ENCODE measurements around the gene ALG11. TPM values are rescaled to one million over a fixed set of nuclear protein-coding genes. Genes with fewer than 3 reads are reported as not detected.

The ALG11 gene
- total RNA-seq, 1 experiment from 2014 or later, result 18.4 TPM

DNA sequence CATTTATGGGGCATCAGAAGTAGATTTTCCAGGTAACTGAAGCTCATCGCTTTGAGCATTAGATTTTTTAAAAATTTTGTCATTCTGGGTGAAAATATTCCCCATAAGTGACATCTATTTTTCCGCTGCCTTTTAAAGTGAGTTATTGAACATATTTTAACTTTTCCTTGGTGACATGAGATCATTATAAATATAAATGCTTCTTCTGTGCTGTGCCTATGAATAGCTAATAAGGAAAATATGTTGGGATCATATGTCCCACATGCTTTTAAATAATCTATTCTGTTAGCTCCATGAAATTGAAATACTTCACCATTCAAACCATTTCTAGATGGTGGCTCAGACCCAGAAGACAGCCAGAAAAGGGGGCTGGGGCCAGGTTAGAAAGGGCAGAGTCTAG, 15.0 kb upstream of the ALG11 start:
- DNase-seq (ENCODE audit: low read depth), result no peak

DNA sequence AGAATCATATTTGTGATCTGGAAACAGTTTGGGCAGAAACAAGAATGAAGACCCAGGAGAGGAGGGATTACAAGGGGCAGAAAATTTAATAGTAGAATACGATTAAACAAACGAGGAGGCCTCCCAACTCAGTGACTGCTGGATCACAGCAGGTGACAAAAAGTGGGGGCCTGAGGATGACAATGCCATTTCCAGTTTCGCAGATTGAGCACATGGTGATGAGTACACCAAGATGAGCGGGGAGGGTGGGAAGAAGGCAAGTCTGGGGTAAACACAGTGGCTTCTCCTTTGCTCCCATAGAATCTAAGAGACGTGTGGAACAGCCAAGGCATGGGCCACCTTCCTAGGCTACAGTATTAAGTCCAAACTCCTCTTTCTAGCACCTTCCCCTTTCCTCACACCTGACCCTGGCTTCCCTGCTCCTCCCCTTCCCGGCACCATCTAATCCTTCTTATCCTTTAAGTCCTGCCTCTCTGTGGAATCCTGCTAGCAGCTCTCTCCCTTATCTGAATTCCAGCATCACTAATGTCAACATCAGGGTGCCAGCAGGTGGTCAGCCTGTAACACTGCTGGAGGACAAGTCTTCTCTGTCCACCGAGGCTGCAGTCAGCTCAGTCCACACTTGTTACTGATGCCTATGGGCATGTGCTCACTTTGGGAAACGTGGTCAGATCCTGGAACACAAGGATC, 14.4 kb upstream of the ALG11 start:
- no peak for DNase-seq (ENCODE audit: low read depth)

DNA sequence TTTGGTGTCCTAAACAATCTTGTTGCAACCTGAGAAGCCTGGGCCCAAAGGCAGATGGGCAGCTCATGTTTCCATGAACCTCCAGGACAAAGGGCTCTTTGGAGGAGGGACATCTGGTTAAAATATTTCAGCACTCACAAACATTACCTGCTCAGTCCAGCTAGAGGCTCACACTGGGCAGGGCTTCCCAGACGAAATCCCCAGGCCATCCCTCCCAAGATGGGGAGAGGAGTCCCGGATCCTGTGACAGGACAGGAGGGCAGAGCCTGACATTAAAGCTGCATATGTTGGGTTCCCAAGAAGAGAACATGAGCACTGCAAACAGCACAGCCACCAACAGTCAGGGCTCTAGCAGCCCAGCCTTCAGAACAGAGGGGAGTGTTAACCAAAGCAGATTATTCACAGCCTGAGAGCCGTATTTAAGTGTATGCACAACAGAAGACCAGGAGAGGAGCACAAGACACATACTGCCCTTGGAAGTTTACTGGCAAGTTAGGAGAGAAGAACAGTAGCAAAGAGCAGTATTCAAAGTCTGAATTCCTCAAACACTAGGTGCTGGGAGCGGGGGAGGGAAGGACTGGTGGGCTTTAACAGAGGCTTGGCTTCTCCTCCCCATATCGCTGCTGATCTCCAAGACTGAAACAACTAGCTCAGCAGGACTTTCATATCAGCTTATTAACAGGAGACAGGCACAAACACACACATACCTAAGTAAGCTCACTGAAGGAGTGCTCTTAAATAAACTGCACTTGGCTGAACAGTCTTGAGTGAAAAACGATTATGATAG, 13.3 kb upstream of the ALG11 start:
- DNase-seq (ENCODE audit: low read depth), result no peak

DNA sequence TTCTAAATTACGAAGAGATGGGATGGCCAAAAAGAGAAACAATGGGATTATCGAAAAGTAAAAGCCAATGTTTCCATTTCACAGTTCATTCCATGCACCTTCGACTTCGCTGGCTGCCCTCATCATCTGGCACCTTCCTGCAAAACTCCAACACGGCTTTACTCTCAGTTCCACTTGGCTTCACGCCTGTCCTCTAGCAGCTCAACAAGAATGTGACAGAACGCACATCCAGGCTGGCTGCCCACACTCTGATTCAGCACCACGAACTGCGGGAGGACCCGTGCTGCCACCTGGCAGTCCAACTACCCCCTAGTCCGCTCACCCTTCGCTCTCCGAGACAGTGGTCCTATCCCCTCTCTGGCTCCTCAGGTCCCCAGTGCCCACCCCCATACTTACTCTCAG, 12.7 kb upstream of the ALG11 start:
- DNase-seq (ENCODE audit: low read depth), result no peak

DNA sequence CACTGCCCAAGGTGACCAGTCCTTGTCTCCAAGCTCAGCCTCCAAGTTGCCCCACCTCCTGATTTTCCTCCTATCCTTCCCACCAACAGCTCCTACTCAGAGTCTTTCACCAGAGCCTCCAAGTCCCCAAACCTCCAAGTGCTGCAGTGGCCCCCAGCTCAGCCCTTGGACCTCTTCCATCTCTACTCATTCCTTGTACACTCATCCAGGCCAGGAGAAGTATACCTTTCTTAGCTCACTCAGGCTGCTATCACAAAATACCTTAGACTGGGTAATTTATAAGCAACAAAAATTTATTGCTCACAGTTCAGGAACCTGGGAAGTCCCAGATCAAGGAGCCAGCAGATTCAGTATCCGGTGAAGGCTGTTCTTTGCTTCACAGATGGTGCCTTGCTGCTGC, 12.3 kb upstream of the ALG11 start:
- no peak for DNase-seq (ENCODE audit: low read depth)

DNA sequence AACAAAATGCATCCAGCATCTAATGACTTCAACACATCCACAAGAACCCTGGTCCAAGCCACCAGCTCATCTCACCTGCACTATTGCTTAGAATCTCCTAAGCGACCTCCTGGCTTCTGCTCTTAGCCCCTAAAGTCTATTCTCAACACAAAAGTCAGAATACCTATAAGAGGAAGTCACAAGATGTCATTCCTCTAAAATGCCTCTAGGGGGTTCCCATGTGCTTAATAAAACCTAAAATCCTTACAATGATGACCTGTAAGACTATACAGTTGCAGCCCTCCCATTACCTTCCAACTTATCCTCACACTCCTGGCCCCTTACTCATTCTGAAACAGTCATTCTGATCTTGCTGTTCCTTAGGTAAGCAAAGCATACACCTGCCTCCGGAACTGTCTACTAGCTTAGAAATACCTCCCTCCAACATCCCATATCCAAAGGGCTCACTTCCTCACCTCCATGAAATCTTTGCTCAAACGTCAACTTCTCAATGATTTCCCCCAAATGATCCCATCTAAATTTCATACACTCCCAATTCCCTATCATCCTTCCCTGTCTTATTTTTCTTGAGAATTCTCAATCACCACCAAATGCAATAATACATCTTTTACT, 11.0 kb upstream of the ALG11 start:
- DNase-seq (ENCODE audit: low read depth), result peak; percentile 19

DNA sequence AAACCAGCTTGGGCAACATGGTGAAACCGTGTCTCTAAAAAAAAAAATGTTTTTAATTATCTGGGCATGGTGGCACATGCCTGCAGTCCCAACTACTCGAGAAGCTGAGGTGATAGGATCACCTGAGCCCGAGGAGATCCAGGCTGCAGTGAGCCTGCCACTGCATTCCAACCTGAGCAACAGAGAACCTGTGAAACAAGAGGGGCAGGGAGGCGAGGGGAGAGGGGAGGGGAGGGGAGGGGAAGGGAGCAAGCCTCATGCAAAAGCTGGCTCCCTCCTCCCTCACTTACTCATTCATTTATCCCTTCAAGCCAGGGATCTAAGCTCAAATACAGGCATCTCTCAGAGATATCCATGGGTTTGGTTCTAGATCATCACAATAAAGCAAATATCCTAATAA, 9.8 kb upstream of the ALG11 start:
- no peak for DNase-seq (ENCODE audit: low read depth)

DNA sequence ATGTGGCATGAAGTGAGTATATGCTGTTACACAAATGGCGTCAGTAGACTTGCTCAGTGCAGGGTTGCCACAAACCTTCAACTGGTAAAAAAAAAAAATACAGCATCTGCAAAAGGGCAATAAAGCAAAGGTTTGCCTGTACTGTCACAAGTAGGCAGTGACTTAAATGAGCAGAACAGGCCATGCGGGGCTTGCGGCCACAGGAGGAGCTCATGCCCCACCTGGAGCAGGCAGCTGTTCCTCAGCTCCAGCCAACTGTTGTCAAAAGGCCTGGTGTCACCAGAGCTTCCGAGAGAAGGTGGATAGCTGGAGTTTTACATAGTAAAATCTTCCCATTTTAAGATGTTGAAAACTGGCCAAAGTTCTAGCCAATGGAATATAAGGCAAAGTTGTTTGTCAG, 8.7 kb upstream of the ALG11 start:
- DNase-seq (ENCODE audit: low read depth), result no peak

DNA sequence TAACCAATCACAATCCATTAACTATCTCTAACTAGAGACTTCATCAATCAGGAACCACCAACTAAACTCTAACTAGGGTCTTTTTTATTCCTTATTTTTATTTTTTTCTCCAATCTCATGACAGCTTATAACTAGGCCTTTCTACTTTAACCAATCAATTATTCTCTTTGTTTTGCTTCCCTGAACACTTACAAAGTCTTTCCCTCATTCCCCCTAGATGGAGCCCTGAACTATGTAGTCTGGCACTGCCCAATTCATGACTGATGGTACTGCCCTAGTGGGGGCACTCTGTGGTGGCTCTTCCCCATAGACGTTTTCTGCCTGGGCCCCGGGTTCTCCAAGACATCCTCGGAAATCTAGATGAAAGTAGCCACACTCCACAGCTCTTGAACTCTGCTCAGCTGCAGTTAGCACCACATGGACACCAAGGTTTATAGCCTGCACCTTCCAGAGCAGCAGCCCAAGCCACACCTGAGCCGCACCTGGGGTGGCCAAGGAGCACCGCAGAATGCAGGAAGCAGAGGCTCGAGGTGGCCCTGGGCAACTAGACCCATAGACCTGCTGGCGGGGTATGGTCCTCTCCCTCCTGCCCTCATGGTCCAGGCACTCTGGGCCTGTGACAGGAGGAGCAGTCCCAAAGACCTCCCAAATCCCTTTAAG, 7.6 kb upstream of the ALG11 start:
- DNase-seq (ENCODE audit: low read depth), result no peak

DNA sequence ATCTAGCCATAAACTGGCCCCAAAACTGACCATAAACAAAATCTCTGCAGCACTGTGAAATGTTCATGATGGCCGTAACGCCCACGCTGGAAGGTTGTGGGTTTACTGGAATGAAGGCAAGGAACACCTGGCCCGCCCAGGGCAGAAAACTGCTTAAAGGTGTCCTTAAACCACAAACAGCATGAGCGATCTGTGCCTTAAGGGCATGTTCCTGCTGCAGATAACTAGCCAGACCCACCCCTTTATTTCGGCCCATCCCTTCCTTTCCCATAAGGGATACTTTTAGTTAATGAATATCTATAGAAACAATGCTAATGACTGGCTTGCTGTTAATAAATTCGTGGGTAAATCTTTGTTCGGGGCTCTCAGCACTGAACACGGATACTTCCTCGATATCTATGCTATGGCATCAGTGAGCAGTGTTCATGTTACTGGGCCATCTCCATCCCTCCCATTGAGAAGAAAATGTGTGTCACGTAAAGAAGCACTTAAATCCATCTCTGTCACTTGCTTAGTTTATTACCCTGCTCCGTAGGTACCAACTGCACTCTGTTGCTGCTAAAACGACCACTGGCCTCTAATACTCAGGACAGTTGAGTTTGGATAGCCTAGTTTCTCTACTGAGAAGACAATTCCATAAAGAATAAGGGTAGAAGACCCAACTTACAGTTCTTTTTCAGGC, 6.2 kb upstream of the ALG11 start:
- no peak for DNase-seq (ENCODE audit: low read depth)

DNA sequence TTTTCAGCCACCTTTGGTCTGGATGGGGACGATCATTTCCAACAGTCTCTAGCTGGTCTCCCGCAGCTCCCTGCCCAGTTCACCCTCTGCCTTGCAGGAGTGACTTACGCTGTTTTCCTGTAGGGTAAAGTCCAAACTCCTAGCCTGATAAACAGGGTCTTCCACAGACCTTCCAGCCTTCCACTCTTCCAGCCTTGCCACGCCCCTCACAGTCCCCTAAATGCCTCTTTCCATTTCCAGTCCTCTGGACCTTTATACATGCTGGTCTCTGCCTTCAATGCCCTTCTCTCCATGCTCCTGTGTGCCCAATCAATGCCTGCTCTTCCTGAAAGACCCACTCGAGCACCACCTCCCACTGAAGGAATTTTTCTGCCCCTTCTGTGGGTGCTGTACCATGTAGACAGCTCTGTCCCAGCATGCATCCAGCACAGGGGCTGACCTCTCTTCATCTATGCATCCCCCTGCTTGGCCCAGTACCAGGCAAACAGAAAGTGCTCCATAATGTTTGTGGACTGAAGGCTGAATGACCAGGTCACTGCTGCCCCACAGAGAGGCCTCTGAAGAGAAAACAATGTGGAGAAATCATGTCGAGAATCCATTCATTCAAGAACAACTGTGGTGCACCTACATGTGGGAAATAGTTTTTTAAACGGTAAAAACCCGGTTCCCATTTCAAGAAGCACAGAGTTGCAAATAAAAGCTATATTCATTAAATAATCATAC, 5.5 kb upstream of the ALG11 start:
- no peak for DNase-seq (ENCODE audit: low read depth)

DNA sequence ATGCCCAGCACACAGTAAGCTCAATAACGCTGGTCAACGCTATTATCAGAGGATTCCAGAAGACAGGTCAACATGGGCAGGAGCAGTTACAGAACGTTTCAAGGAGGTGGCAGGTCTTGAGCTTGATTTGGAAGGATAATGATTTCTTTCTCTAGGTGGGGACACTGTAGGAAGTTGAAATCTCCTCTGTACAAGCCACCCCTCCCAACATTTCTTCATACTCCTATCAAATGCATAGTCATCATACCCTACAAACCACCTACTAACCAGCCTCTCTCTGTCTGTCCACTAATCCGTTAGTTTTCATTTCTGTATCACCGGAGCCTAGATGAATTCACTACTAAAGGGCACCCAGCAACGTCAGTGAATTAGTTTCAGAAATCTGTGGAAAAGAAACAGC, 2.3 kb upstream of the ALG11 start:
- DNase-seq (ENCODE audit: low read depth), result no peak

DNA sequence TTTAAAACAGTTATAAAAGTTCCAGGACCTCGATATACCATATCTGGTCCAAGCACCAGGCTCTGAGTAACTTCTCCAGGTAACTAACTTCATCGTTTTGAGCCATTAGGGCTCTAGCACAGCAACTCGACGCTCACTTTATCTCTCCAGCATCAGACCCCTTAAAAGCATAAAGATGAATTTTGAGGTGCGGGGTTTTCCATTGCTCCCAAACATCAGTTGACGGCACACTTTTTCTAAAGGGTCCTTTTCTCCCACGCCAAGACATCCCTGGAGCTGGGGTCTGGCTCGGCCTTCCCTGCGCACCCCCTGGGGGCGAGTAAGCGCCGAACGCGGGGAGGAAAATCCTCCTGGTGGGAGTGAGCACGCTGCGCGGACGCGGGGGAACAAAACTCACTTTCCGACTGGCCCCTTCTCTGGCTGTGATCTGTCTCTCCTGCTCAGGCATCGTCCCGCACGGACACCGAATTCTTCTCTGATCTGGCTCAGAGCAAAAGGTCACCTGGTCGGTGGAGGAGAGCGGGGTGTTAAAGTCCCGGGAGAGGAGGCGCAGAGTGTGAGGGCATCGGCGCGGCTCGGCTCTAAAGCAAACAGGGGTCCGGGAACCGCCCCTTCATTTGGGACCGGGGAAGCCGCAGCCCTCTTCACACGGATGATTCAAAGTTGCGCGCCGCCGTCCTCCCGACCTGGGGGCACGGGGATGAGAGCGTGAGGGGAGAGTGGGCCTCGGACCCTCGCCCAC, 1.1 kb upstream of the ALG11 start, which contains the start of gene ATP7B:
TSS of gene ATP7B (minus strand) at position 561 of the 742 bp plus-strand sequence. CDS start at position 448, 113 bp downstream.
- no peak for DNase-seq (ENCODE audit: low read depth)

DNA sequence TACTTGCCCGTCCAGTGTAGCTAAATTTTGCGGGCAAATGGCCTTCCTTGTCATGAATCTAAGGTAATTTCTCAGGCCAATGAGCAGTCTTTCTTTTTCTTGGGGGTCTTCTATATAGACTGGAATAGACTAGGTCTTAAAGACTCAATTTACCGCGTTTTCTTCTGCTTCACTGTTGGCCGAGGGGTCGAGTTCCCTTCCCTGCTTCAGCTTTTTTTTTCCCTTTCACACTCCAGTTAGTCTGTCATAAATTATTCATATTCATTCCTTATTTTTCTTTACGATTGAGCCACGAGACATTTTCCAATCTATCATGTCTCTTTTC, 276 bp downstream of the ALG11 start:
- no peak for DNase-seq (ENCODE audit: low read depth)

DNA sequence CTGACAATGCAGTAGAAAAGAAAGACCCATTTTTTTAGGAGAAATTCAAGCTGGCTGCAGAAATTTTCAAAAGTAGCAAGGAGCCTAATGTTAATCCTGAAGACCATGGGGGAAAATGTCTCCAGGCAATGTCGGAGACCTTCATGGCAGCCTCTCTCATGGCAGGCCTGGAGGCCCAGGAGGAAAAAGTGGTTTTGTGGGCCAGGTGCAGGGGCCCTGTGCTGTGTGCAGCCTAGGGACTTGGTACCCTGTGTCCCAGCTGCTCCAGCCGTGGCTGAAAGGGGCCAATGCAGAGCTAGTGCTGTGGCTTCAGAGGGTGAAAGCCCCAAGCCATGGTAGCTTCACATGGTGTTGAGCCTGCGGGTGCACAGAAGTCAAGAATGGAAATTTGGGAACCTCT, 4.1 kb downstream of the ALG11 start:
- DNase-seq (ENCODE audit: low read depth), result no peak

DNA sequence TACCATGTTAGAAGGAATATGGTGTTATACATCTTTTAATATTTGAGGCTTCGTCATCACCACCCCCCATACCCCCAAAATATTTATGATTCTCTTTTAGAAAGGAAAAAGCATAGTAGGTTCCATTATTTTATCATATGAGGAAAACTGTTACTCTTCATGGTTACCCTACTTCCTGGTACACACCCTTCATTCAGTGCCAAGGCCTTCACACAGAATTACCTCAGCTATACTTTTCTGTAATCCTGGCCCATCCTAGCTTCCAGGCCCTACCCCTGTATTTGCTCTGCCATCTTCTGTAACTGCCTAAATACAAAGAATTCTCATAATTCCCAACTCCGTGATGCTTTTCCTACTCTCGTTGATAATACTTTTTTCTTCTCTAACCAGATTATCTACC, 8.0 kb downstream of the ALG11 start:
- DNase-seq (ENCODE audit: low read depth), result no peak

DNA sequence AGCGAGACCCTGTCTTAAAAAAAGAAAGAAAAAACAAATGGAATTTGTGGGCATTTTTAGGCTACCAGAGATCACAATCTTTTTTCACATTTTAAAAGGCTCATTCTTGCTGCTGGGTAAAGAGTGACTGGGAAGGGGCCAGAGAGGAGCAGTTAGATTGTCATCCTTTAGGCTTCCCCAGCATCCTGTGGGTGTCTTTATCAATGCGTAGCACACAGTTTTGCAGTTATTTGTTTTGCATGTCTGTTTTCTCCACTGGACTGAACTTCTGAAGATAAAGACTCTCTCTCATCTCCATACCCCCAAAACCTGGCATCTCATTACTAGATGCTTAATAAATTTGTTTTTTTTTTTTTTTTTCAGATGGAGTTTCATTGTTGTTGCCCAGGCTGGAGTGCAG, 10.2 kb downstream of the ALG11 start:
- DNase-seq (ENCODE audit: low read depth), result no peak

DNA sequence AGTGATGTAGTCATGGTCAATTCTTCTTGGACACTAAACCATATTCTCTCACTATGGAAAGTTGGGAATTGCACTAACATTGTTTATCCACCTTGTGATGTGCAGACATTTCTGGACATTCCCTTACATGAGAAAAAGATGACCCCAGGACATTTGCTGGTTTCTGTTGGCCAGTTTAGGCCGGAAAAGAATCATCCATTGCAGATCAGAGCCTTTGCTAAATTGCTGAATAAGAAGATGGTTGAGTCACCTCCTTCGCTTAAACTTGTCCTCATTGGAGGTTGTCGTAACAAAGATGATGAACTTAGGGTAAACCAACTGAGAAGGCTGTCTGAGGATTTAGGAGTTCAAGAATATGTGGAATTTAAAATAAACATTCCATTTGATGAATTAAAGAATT, 12.3 kb downstream of the ALG11 start, which contains the start of gene UTP14C:
TSS of gene UTP14C (plus strand) at position 211 of the 400 bp plus-strand sequence. CDS start 4,114 bp downstream, outside the sequence.
- DNase-seq (ENCODE audit: low read depth), result no peak

DNA sequence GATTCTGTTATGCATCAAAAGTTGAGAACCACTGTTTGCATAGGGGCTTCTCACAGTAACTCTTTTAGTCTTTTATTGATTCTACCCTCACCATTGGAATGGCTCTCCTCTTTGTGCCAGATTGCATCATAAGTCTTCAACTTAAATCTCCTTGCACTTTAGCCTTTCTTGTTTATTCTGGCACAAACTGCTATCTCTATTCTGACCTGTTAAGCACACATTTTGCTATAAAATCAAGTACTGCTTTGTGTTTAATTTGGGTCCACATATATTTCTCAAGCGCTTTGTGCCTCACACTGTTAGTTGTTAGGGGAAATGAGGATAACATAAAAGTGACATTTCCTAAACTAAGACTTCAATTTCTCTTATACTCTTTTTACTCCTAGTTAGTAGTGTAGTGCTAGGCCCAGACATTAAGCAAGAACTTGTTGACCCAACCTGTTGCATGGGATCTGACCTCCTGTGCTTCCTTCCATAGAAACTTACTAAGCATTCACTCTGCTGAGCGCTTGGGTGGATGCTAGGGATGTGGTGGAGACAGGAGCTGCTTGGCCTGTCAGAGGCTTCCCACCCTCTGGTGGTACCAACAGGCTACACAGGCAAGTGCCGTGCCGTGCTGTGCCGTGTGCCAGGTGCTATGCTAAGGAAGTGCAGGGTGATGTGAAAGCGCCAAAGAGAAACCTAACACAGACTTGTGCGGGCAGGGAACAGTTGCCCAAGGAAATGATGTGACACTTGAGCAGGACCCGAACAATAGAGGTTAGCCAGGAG, 13.5 kb downstream of the ALG11 start:
- no peak for DNase-seq (ENCODE audit: low read depth)

DNA sequence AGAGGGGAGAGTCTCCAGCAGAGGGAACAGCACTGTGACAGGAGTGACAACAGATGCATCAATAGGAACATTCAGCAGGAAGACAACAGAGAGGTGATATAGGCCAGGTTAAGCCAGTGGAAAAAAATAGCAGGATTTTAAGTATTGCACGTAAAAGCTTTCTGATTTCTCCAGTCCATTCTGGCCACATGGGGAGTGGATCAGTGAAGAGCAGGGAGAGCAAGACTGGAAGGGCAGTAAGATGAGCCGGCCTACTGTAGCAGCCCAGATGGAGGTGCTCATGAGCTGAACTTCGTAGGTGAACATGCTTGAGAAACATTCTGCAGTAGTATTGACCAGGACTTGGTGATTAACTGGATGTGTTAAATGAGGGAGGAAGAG, 14.0 kb downstream of the ALG11 start:
- no peak for DNase-seq (ENCODE audit: low read depth)
